Keratinocyte (primary cell): ENCODE data around the gene LAMA2.

ENCODE experiments used
- CTCF ChIP-seq, 3 experiments: IDR thresholded peaks in 1 of 3; conservative IDR thresholded peaks in 1 of 3; optimal IDR thresholded peaks in 1 of 3; 2 replicates in 2 of 3; 3 replicates in 1 of 3; pipeline versions ENCODE3 to v1.5.1; 2011; ENCODE audit warnings: low read length in 3 of 3, mild to moderate bottlenecking in 3 of 3, moderate library complexity in 2 of 3, control low read depth in 1 of 3, inconsistent platforms in 1 of 3; ENCODE audit not compliant: insufficient read depth in 2 of 3; ENCODE audit errors: extremely low read depth in 1 of 3
- EZH2 ChIP-seq: IDR thresholded peaks from one replicate; pipeline ENCODE4 v1.6.1; 2012; ENCODE audit warnings: inconsistent platforms, mild to moderate bottlenecking, low read length, moderate library complexity

- TF ChIP-seq CTCF (optimal IDR thresholded peaks at IDR 0.05 in 1 of 3, IDR thresholded peaks at IDR 0.05 in 1 of 3, conservative IDR thresholded peaks at IDR 0.05 in 1 of 3; ENCODE audit: extremely low read depth in 1 of 3, insufficient read depth in 2 of 3, low read length in 3 of 3) (no peak), EZH2 (no peak)
These were observed 114.9 kb downstream of the LAMA2 start for GRCh38 chr6:128997880-128998279.
